GM12873 (cell line): ENCODE data around the gene LRRC27.

Experiments used
- TF ChIP-seq, protein P1 (sequence below): IDR thresholded peaks from 2 replicates; pipeline ENCODE4 v1.5.1; 2012; ENCODE audit warnings: low read depth, mild to moderate bottlenecking, moderate library complexity, low read length, control low read depth; ENCODE audit not compliant: insufficient read depth; ENCODE audit errors: missing control alignments

Gene LRRC27

DNA sequence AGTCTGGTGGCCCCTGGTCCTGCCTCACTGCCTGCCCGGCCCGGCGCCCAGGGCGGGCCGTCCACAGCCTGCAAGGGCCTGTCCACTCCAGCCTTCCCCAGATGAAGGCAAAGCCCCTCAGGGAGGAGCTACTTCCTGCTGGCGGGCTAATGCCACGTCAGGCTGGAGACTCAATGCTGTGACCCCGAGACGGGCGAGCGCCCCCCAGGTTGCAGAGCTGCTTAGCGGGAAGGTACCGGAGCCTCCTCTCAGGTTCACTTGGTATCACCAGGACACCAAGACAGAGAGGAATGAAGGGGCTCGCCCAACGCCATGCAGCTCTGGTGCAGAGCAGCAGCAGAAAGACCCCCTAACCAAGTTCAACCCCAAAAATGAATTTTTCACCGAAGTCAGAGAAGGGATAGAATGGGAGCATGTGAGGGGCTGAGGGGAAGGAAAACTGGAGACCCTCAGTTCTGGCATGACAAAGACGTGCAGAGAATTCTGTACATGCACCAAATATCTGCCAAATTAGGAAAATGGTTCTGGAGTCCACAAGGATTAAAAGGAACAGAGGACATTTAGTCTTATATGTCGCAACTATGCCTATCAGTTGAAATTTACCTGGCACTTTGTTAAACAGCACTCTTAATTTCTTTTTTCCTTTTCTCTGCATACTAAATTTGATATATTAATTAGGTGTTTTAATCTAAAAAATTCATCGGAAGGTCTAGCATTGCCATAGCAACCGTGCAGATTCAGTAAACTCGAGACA lies 27.1 kb upstream of the LRRC27 start:
- TF ChIP-seq, protein P1, sequence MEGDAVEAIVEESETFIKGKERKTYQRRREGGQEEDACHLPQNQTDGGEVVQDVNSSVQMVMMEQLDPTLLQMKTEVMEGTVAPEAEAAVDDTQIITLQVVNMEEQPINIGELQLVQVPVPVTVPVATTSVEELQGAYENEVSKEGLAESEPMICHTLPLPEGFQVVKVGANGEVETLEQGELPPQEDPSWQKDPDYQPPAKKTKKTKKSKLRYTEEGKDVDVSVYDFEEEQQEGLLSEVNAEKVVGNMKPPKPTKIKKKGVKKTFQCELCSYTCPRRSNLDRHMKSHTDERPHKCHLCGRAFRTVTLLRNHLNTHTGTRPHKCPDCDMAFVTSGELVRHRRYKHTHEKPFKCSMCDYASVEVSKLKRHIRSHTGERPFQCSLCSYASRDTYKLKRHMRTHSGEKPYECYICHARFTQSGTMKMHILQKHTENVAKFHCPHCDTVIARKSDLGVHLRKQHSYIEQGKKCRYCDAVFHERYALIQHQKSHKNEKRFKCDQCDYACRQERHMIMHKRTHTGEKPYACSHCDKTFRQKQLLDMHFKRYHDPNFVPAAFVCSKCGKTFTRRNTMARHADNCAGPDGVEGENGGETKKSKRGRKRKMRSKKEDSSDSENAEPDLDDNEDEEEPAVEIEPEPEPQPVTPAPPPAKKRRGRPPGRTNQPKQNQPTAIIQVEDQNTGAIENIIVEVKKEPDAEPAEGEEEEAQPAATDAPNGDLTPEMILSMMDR: no peak

DNA sequence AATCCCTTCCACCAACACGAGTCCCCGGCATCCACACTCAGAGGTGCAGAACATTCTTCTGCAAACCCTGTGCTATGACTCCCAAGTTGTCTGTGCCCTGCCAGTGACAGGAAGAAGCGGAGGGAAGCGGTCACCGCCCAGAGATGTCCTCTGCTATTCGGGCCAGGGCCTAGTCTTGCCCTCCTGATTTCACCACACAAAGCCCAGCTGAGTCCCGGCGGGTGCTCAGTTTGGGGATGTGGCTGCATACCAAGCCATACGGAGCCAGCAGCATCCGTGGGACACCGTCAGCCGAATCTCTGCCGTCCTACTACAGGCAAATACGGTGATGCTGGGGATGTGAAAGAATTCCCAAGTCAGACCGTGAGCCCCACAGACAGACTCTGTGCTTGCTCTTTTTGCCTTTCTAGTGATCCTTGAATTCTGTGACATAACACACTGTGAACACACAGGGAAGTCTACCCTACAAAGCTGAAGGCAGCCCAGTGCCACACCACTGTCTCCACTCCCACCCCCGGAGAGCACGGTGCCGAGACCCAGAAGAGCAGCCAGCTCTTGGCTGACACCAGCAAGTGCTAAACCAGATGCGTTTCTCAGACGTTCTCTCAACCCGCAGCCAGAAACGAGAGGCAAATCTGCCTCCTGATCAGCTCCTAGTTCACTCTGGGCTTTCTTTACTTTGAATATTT lies 26.2 kb upstream of the LRRC27 start:
- TF ChIP-seq, protein P1: no peak

DNA sequence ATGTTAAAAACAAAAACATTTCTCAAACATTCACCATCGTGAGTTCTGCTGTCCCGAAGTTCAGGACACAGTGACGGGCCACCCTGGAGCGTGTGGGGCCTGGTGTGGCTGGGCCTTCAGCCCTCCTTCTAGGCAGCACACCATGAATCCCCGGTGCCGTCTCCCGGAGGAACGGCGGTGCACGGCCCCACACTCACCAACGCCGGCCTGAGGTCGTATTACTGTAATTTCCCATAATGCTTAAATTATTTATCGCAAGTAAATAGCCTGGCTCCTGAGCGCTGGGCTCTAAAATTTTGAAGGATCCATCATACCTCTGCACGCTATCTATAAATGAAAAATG lies 25.7 kb upstream of the LRRC27 start:
- TF ChIP-seq, protein P1: no peak

DNA sequence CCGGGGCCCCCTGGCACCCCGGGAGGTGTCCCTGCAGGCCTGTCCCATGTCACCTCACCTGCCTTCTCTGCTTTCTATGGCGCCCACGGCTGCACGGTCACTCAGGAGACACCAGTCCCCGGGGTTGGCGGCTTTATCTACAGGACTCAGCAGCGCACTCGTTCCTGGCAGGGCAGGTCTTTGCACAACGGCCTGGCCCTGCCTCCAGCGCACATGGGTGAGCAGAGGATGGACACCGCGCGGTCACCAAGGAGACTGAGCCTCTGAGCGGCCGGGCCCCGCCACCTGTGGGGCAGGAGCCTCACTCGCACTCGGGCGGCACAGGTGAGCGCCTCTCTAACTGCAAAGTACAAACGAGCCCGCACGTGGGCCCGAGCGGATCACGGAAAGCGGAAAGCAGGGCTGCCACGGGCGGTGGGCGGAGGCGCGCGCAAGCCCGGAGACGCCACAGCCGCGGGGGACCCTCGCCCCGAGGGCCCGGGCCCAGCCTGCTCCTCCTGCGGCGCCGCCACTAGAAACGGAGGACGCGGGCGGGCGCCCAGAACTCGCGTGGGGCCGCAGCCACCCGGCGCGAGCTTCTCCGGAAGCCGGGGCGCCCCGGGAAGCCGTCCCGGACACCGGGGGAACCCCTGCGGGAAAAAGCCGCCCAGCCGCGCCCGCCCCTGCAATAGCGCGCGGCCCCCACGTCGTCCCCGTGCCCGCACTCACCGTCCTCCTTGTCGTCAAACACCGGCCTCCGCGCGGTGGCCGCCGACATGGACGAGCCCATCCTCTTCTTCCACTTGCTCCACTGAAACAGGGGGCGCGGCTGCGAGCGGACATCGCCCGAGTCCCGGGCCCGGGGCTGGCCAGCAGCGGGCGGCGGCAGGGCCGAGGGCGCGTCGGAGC lies 24.9 kb upstream of the LRRC27 start:
- TF ChIP-seq, protein P1: no peak

DNA sequence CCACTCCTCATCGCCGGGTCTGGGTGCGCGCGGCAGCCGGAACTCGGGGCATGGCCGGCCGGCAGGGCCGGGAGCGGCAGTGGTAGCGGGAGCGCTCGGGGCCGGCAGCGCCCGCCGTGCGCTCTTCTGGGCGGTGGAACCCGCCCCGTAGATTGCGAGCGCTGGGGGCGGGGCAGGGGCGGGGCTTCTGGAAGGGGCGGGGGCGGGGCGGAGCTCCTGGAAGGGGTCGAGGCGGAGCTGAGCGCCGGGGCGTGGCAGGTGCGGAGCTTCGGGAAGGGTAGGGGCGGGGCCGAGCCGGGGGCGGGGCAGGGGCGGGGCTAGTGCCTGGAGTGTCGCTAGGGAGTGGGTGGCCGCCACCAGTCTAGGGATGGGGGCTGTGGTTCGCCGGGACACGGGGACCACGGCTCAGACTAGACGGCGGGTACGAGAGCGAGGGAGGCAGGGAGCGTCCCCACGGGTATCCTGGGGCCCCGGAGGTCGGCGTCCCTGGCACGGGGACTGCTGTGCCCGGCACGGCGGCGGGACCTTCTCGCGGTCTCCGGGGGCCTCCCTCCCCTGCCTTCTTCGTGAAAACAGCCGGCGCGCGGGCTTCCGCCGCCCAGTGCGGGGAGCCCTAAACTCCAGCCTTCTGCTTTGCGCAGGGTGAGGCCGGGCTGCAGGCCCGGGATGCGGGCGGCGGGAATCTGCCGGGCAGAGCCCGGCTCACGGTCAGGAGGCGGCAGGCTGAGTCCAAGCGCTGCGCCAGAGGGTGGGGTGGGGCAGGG lies 24.0 kb upstream of the LRRC27 start, which contains the start of gene STK32C:
STK32C (minus strand) TSS at position 128 of the 764 bp plus-strand sequence; CDS start at position 11, 117 bp downstream.
- TF ChIP-seq, protein P1: no peak

DNA sequence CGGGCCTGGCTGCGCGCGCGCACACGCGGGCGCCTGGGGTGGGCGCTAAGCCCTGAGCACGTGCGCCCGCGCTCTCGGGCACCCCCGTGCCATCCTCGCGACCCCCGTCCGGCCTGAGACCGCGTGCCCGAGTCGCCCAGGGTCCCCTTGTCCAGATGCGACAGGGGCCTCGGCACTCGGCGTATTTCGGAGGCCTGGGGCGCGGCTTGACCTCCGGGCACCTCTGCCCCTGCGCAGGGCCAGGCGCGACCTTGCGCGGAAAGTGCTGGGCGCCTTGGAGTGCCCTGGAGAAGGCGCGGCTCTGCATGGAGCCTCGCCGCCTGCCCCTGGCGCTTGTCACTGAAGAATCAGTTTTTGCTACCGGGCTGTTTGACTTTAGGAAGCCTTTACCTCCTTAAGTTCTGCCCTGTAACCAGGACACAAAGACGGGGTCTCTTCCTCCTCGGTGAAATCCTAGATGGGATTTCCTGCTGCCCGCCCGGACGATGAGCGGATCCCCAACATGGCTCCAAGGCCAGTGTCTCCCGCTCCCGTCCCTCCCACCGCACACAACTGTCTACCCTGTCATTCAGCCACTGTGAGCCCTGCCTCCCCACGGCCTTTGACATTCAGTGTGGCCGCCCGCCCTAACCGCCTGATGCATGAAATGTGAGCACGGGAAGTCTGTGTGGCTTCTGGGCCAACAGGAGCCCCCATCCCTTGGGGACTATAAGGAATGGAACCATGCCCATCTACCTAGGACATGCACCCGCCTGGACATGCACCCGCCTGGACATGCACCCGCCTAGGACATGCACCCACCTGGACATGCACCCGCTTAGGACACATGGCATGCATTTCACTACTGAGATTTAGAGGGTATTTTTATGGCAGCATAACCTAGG lies 23.2 kb upstream of the LRRC27 start:
- TF ChIP-seq, protein P1: no peak
